Panc1 (cell line): Measurements from ENCODE around the gene ZNF418. TPM values are rescaled to one million over a fixed set of nuclear protein-coding genes. Genes with fewer than 3 reads are reported as not detected.

Experiments used
- ATAC-seq: fragments of 200-7000 bp; cut with Tn5 transposase; 2 replicates; pipeline ENCODE4 v1.9.1; 2020; ENCODE audit warnings: mild to moderate bottlenecking, moderate library complexity
- BruUV-seq: library from RNA; stranded (reverse); fragments of 400-500 nt; replicated peaks from 2 replicates; lab custom pipeline; 2021; lab: Mats Ljungman, UMichigan
- CTCF ChIA-PET: fragments of 300-600 bp; sonication (Branson Sonifier 250); formaldehyde crosslinking; loops from one replicate; lab custom pipeline; 2022; ENCODE audit warnings: antibody characterized with exemption; lab: Charles Lee
- POLR2A ChIA-PET: fragments of 300-600 bp; sonication (Branson Sonifier 250); formaldehyde crosslinking; loops from one replicate; lab custom pipeline; 2022; ENCODE audit warnings: antibody characterized with exemption; lab: Charles Lee
- DNase-seq: peaks from one replicate; pipeline ENCODE4 v3.0.0-alpha.2; 2010; ENCODE audit warnings: low read depth, low spot score
- H3K27ac ChIP-seq: 2 replicates; pipeline ENCODE4 v1.5.1; 2011; ENCODE audit warnings: mild to moderate bottlenecking, low read length, inconsistent platforms
- H3K27me3 ChIP-seq: fragments of 200-500 bp; sonication (Bioruptor generic); 2 replicates; pipeline ENCODE4 v1.6.0; 2014; ENCODE audit warnings: low read length, inconsistent platforms; ENCODE audit not compliant: control insufficient read depth, insufficient read depth
- H3K36me3 ChIP-seq: fragments of 200-500 bp; sonication (Bioruptor generic); 2 replicates; pipeline ENCODE4 v1.5.1; 2014; ENCODE audit warnings: inconsistent platforms, mild to moderate bottlenecking, low read length, moderate library complexity; ENCODE audit not compliant: control insufficient read depth, insufficient read depth
- H3K4me1 ChIP-seq: 2 replicates; pipeline ENCODE4 v1.5.1; 2011; ENCODE audit warnings: inconsistent platforms, mild to moderate bottlenecking, low read length, moderate library complexity; ENCODE audit not compliant: control insufficient read depth, insufficient read depth
- H3K4me3 ChIP-seq, 2 experiments: 2 replicates each; pipeline ENCODE4 v1.5.1; 2011 to 2012; ENCODE audit warnings: low read depth in 2 of 2, low read length in 2 of 2, mild to moderate bottlenecking in 2 of 2, inconsistent platforms in 1 of 2, moderate library complexity in 1 of 2
- H3K9me3 ChIP-seq: fragments of 200-500 bp; sonication (Bioruptor generic); 2 replicates; pipeline ENCODE4 v1.5.1; 2014; ENCODE audit warnings: low read depth, mild to moderate bottlenecking, inconsistent platforms, low read length, moderate library complexity; ENCODE audit not compliant: control insufficient read depth, insufficient read depth
- POLR2AphosphoS5 ChIP-seq: IDR thresholded peaks from 2 replicates; pipeline ENCODE4 v1.6.1; 2012; ENCODE audit warnings: mild to moderate bottlenecking, low read depth, low read length, moderate library complexity
- SIN3A ChIP-seq: IDR thresholded peaks from 2 replicates; pipeline ENCODE4 v1.6.1; 2012; ENCODE audit warnings: low read depth, mild to moderate bottlenecking, low read length, moderate library complexity, borderline replicate concordance; ENCODE audit not compliant: insufficient read depth
- TCF7L2 ChIP-seq: IDR thresholded peaks from 2 replicates; pipeline ENCODE4 v1.6.1; 2011; ENCODE audit warnings: mild to moderate bottlenecking, low read depth, low read length, inconsistent platforms
- in situ Hi-C: cut with HindIII; loops from 2 replicates; pipeline ENCODE4 v1.10.0; 2016; ENCODE audit warnings: low sequenced_read_pairs, low pct_unique_long_range_greater_than_20kb
- intact Hi-C: fragments of 100-400 bp; cut with micrococcal nuclease; formaldehyde crosslinking; loops from one replicate; pipeline ENCODE4 v1.10.0; 2022; ENCODE audit not compliant: unreplicated experiment
- total RNA-seq: library from RNA; stranded (reverse); gene quantifications from one replicate; pipeline ENCODE4 v1.2.1, GENCODE V29; 2021; ENCODE audit not compliant: unreplicated experiment
- TF ChIP-seq, protein P1 (sequence below): fragments of 450-650 bp; IDR thresholded peaks from 2 replicates; pipeline ENCODE4 v1.5.1; 2017; ENCODE audit warnings: mild to moderate bottlenecking
- TF ChIP-seq, protein P2 (sequence below), 2 experiments: IDR thresholded peaks; 2 replicates each; pipeline ENCODE4 v1.6.1; 2011 to 2012; ENCODE audit warnings: low read depth in 2 of 2, control low read depth in 1 of 2, low read length in 1 of 2, mild to moderate bottlenecking in 1 of 2, moderate library complexity in 1 of 2; ENCODE audit not compliant: insufficient read depth in 1 of 2

The ZNF418 gene
- total RNA-seq, 1 experiment from 2014 or later, result 5.1 TPM

GRCh38 chr19:57935731-57936130 is 529 bp upstream of the ZNF418 start:
- no peaks in the 10 kb centered on the region for H3K36me3 ChIP-seq
- DNase-seq, result no peak
- POLR2A ChIA-PET, result no interaction called here
- H3K4me1 ChIP-seq, result no peaks in the 10 kb centered on the region
- peak overlapping the region; percentile 55 to 73; a peak in 2 of 4 replicates for H3K4me3 ChIP-seq
- in situ Hi-C loops (no loop called here), intact Hi-C loops (no loop called here)
- CTCF ChIA-PET, result no interaction called here
- H3K27ac ChIP-seq, result no peak overlapping the region
- no peaks in the 10 kb centered on the region for H3K27me3 ChIP-seq
- ATAC-seq, result no peak
- peaks cover 38% of the 10 kb centered on the region for H3K9me3 ChIP-seq
- no TSS peak for BruUV-seq
- TF ChIP-seq, protein P1, sequence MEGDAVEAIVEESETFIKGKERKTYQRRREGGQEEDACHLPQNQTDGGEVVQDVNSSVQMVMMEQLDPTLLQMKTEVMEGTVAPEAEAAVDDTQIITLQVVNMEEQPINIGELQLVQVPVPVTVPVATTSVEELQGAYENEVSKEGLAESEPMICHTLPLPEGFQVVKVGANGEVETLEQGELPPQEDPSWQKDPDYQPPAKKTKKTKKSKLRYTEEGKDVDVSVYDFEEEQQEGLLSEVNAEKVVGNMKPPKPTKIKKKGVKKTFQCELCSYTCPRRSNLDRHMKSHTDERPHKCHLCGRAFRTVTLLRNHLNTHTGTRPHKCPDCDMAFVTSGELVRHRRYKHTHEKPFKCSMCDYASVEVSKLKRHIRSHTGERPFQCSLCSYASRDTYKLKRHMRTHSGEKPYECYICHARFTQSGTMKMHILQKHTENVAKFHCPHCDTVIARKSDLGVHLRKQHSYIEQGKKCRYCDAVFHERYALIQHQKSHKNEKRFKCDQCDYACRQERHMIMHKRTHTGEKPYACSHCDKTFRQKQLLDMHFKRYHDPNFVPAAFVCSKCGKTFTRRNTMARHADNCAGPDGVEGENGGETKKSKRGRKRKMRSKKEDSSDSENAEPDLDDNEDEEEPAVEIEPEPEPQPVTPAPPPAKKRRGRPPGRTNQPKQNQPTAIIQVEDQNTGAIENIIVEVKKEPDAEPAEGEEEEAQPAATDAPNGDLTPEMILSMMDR, result no peak
- TF ChIP-seq POLR2AphosphoS5 (no peak), TCF7L2 (no peak), SIN3A (no peak)
- TF ChIP-seq, protein P2, sequence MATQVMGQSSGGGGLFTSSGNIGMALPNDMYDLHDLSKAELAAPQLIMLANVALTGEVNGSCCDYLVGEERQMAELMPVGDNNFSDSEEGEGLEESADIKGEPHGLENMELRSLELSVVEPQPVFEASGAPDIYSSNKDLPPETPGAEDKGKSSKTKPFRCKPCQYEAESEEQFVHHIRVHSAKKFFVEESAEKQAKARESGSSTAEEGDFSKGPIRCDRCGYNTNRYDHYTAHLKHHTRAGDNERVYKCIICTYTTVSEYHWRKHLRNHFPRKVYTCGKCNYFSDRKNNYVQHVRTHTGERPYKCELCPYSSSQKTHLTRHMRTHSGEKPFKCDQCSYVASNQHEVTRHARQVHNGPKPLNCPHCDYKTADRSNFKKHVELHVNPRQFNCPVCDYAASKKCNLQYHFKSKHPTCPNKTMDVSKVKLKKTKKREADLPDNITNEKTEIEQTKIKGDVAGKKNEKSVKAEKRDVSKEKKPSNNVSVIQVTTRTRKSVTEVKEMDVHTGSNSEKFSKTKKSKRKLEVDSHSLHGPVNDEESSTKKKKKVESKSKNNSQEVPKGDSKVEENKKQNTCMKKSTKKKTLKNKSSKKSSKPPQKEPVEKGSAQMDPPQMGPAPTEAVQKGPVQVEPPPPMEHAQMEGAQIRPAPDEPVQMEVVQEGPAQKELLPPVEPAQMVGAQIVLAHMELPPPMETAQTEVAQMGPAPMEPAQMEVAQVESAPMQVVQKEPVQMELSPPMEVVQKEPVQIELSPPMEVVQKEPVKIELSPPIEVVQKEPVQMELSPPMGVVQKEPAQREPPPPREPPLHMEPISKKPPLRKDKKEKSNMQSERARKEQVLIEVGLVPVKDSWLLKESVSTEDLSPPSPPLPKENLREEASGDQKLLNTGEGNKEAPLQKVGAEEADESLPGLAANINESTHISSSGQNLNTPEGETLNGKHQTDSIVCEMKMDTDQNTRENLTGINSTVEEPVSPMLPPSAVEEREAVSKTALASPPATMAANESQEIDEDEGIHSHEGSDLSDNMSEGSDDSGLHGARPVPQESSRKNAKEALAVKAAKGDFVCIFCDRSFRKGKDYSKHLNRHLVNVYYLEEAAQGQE (IDR thresholded peaks at IDR 0.05; ENCODE audit: insufficient read depth in 1 of 2, low read depth in 2 of 2, low read length in 1 of 2), result no peak

- POLR2A ChIA-PET, result no interaction called here
- no peak overlapping the region for H3K4me3 ChIP-seq
- H3K9me3 ChIP-seq, result peaks cover 65% of the 10 kb centered on the region
- intact Hi-C loops (no loop called here), in situ Hi-C loops (no loop called here)
- H3K36me3 ChIP-seq, result no peaks in the 10 kb centered on the region
- DNase-seq, result no peak
- TF ChIP-seq SIN3A, result no peak
- TF ChIP-seq, protein P2 (IDR thresholded peaks at IDR 0.05; ENCODE audit: insufficient read depth in 1 of 2, low read depth in 2 of 2, low read length in 1 of 2), result peak in 1 of 2 experiments; percentile 59; a peak in 1 of 4 replicates
- CTCF ChIA-PET, result no interaction called here
- no peak overlapping the region for H3K27ac ChIP-seq
- BruUV-seq, result no TSS peak
- H3K27me3 ChIP-seq, result no peaks in the 10 kb centered on the region
- H3K4me1 ChIP-seq, result no peaks in the 10 kb centered on the region
- no peak for ATAC-seq
These were observed 7.6 kb downstream of the ZNF418 start for GRCh38 chr19:57927587-57927986.
